Measurements from ENCODE around the gene CDKN2AIP.

GRCh38 chr4:183445097-183445428, 627 bp downstream of the CDKN2AIP start:
- TF ChIP-seq, protein P1, sequence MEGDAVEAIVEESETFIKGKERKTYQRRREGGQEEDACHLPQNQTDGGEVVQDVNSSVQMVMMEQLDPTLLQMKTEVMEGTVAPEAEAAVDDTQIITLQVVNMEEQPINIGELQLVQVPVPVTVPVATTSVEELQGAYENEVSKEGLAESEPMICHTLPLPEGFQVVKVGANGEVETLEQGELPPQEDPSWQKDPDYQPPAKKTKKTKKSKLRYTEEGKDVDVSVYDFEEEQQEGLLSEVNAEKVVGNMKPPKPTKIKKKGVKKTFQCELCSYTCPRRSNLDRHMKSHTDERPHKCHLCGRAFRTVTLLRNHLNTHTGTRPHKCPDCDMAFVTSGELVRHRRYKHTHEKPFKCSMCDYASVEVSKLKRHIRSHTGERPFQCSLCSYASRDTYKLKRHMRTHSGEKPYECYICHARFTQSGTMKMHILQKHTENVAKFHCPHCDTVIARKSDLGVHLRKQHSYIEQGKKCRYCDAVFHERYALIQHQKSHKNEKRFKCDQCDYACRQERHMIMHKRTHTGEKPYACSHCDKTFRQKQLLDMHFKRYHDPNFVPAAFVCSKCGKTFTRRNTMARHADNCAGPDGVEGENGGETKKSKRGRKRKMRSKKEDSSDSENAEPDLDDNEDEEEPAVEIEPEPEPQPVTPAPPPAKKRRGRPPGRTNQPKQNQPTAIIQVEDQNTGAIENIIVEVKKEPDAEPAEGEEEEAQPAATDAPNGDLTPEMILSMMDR (IDR thresholded peaks at IDR 0.05) = no peak
- TF ChIP-seq, protein P2, sequence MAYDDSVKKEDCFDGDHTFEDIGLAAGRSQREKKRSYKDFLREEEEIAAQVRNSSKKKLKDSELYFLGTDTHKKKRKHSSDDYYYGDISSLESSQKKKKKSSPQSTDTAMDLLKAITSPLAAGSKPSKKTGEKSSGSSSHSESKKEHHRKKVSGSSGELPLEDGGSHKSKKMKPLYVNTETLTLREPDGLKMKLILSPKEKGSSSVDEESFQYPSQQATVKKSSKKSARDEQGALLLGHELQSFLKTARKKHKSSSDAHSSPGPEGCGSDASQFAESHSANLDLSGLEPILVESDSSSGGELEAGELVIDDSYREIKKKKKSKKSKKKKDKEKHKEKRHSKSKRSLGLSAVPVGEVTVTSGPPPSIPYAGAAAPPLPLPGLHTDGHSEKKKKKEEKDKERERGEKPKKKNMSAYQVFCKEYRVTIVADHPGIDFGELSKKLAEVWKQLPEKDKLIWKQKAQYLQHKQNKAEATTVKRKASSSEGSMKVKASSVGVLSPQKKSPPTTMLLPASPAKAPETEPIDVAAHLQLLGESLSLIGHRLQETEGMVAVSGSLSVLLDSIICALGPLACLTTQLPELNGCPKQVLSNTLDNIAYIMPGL (CRISPR knock-in tag; IDR thresholded peaks at IDR 0.05; ENCODE audit: borderline replicate concordance) = no peak
